Prostate gland (tissue), 2 donors: ENCODE results near the gene SLC6A7.

ENCODE experiments used
- CTCF ChIP-seq, 4 experiments: fragments of 200-600 bp in 2 of 4; fragments of 450-650 bp in 2 of 4; sonication (generic) in 2 of 4; IDR thresholded peaks; 1 replicate in 3 of 4; 2 replicates in 1 of 4; pipeline ENCODE4 v1.5.1; 2016 to 2019; ENCODE audit warnings: antibody characterized with exemption in 4 of 4, mild to moderate bottlenecking in 2 of 4, moderate library complexity in 2 of 4
- POLR2A ChIP-seq: fragments of 450-650 bp; IDR thresholded peaks from one replicate; pipeline ENCODE4 v1.6.1; 2016; ENCODE audit warnings: antibody characterized with exemption, mild to moderate bottlenecking
- POLR2AphosphoS5 ChIP-seq: sonication (generic); formaldehyde crosslinking; IDR thresholded peaks from one replicate; pipeline ENCODE4 v1.6.1; 2017; ENCODE audit warnings: antibody characterized with exemption

GRCh38 chr5:150217038-150217437 lies 27.2 kb downstream of the SLC6A7 start:
- TF ChIP-seq CTCF (IDR thresholded peaks at IDR 0.05) (no peak), POLR2A (no peak), POLR2AphosphoS5 (no peak)
